Omental fat pad (tissue), 4 donors: ENCODE data around the gene GJA3. TPM values are rescaled to one million over a fixed set of nuclear protein-coding genes. Genes with fewer than 3 reads are reported as not detected.

Experiments
- ATAC-seq: fragments of 150-250 bp; one replicate; pipeline ENCODE4 v1.9.1; 2016; ENCODE audit warnings: mild to moderate bottlenecking, moderate library complexity; ENCODE audit not compliant: low FRiP score
- DNase-seq: peaks from one replicate; pipeline ENCODE4 v3.0.0-alpha.2; 2019; ENCODE audit warnings: low spot score
- total RNA-seq, 4 donors: library from RNA; depleted of rRNA; stranded (reverse); fragments of >200 nt; gene quantifications; one replicate each; pipeline ENCODE4 v1.1.0, GENCODE V29; 2016
- TF ChIP-seq, protein P1 (sequence below), 3 donors: fragments of 450-650 bp; IDR thresholded peaks; one replicate each; pipeline ENCODE4 v1.5.1; 2016 to 2017; ENCODE audit warnings: antibody characterized with exemption in 3 of 3, mild to moderate bottlenecking in 3 of 3, moderate library complexity in 2 of 3

GJA3 gene
- total RNA-seq, 4 donors from 2014 or later, result 0.19 to 1.6 (median 0.60) TPM; not detected in 1

DNA sequence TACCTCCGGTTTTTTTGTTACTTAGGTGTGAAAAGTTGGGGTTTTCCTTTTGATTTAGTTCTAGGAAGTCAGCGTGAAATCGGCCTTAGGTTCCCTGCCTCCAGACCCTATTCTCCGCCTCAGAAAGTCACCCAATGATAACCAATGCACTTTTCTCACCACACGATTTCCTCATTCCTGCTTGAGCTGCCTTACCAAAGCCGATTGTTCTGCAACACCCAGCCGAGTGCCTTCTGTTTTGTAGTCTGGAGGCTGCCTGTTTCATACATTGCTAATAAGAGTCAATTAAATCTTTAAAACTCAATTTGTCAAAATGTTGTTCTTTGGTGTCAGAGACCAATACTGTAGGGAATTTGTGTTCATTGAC, 39.7 kb downstream of the GJA3 start:
- TF ChIP-seq, protein P1, sequence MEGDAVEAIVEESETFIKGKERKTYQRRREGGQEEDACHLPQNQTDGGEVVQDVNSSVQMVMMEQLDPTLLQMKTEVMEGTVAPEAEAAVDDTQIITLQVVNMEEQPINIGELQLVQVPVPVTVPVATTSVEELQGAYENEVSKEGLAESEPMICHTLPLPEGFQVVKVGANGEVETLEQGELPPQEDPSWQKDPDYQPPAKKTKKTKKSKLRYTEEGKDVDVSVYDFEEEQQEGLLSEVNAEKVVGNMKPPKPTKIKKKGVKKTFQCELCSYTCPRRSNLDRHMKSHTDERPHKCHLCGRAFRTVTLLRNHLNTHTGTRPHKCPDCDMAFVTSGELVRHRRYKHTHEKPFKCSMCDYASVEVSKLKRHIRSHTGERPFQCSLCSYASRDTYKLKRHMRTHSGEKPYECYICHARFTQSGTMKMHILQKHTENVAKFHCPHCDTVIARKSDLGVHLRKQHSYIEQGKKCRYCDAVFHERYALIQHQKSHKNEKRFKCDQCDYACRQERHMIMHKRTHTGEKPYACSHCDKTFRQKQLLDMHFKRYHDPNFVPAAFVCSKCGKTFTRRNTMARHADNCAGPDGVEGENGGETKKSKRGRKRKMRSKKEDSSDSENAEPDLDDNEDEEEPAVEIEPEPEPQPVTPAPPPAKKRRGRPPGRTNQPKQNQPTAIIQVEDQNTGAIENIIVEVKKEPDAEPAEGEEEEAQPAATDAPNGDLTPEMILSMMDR (IDR thresholded peaks at IDR 0.05), result no peak
- DNase-seq (no peak), ATAC-seq (no peak)

DNA sequence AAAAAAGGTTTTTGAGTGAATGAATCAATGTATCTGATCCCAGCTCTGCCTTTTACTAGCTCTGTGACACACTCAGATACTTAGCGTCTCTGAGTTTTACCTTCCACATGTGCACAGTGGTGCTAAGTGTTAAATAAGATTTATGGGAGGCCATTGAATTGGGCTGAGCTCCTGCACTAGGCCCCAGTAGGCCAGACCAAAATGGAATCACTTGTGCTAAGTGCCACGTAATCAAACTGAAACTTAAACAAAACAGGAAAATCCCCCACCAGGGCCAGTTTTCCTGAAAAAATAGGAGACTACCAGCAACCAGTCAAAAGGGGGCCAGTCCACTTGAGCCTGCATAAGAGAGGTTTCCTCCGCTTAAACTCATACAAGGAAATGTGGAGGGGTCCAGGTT, 40.9 kb downstream of the GJA3 start:
- DNase-seq (no peak), ATAC-seq (no peak)
- TF ChIP-seq, protein P1 (IDR thresholded peaks at IDR 0.05), result no peak

DNA sequence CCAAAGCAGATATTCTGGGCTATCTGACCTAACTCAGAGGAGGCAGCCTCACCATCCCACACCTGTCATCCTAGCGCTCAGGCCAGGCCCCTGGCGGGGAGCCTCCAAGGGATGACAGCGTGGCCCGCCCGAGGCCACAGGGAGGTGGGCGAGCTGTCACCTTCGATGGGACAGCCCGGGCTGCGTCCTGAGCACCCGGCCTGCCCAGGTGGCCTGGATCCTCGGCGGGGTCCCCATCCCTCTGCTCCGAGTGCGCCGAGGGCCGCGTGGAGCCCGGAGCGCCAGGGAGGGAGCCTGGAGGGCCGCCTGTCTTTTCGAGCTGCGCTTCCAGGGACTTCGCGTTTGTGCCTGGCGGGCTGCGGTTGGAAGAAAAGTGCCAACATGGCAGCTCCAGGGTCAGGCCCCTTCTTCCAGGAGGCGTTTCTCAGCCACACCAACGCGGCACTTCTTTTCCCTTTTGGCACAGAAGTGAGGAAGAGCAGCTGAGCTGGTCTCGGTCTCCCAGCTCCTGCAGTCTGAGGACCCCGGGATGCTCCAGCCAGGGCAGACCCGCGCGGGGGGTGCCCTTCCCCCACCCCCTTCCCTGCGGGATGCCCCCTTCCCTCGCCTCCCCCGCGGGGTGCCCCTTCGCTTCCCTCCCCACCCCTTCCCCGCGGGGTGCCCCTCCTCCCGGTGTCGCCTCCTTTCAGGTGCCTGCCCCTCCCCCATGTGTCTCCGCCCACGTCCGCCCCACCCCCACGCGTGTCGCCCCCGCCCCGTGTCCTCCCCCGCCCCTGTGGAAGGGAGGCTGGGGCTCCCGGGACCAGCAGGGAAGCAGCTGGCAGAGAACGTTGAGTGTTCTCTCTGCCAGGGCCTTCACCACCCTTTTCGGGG, 42.3 kb downstream of the GJA3 start:
- TF ChIP-seq, protein P1 (IDR thresholded peaks at IDR 0.05), result no peak
- DNase-seq (no peak), ATAC-seq (peak; percentile 45)

DNA sequence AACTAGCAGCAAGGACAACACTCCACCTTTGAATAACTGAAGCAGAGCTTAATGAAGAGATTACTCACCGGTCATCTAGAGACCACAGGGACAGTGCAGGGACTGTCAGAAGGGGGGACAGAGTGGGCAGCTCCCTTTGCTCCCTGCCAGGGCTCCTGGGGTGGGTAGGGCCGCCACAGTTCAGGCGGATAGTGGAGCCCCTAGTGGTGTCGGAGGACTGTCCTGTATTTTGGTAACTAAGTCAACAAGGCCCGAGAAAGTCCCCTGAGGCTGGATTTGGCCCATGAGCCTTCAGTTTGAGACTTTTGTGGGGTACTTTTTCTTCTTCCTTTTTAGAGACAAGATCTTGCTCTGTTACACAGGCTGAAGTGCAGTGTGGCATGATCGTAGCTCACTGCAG, 44.6 kb downstream of the GJA3 start:
- TF ChIP-seq, protein P1 (IDR thresholded peaks at IDR 0.05), result no peak
- ATAC-seq (no peak), DNase-seq (no peak)

DNA sequence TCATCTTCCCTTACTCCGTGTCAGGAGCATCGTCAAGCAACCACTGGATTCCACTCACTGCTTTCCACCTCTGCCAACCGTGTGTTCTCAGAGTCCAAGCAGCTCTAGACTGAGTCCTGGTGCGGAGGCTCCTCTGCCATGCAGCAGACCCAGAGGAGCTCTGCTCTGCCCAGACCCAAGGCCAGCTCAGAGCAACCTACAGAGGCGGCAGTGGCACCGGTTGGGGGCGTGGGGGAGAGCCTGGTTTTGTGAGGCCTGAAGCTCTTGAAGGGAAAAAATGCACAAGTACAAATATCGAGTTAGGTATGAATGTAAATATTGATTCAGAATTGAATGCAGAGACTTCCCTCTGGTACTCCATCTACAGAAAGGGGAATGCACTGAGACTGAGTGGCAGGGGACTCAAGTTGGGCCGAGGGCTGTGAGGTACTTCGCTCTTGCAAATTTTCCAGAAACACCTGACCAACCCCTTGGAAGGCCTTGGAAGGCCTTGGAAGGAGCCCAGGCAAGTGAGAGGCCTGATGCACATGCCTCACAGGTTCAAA, 46.7 kb downstream of the GJA3 start:
- TF ChIP-seq, protein P1 (IDR thresholded peaks at IDR 0.05), result no peak
- no peak for ATAC-seq
- no peak for DNase-seq

DNA sequence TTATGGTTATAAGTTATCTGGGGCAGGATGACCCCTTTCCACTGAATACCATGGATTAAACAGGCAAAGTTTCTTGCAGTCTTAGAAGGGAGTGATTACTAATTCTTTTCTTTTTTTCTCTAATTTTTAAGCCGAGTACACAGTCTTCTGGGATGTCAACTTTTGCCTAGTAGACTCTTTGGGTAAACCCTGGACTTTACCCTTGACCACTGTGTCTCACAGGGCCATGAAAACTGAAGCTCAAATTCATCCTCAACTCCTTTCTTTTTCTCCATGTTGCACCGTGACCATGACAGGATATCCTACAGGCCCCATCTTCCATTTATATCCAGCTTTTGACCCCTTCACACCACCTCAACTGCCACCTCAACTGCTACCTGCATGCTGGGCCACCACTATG, 51.8 kb downstream of the GJA3 start:
- no peak for DNase-seq
- TF ChIP-seq, protein P1 (IDR thresholded peaks at IDR 0.05), result no peak
- no peak for ATAC-seq

DNA sequence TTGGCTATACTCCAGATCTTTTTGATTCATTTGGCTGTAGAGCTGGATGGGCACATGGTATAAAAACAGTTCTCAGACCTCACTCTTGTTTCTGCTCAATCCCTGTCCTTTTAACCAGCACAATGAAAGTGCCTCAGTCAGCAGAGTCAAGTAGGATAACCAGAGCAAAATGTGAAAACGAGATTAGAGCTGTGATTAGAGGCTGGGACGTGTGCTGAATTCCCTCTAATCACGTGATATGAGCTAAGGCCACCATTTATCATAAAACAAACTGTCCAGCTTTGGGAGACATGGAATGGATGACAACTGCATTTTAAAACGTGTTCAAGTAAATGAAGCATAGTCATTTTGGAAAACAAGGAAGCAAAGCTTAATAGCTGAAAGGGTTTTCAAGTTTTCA, 54.1 kb downstream of the GJA3 start:
- ATAC-seq, result no peak
- TF ChIP-seq, protein P1 (IDR thresholded peaks at IDR 0.05), result no peak
- no peak for DNase-seq
